Activated T-helper 1 cell treated with anti-CD3 and anti-CD28 coated beads, Interleukin-2, amount 50 U/mL, for 16 hours (primary cell): ENCODE data around the gene AGBL4.

Experiments used
- DNase-seq, 2 donors: peaks; one replicate each; pipeline ENCODE4 v3.0.0-alpha.2; 2020; ENCODE audit warnings: low read depth in 1 of 2, low spot score in 1 of 2

Gene AGBL4

DNA sequence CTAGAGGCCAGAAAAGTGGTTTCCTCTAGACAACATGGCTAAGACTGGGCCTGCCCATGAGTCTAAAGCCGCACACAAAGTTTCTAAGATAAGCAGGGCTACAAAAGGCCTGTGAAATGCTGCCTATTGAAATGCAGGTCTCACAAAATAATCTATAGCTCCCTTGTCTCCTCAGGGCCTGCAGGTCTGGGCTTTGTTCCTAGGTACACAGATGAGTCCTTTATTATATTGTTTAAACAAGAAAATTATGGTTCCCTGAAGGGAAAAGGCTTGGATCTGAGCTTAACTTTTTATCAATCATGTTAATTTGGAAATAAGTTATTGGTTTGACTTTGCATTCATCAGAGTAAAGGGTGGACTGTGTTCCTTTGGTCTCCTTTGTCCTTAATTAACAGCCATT, 833.6 kb downstream of the AGBL4 start:
- no peak for DNase-seq

DNA sequence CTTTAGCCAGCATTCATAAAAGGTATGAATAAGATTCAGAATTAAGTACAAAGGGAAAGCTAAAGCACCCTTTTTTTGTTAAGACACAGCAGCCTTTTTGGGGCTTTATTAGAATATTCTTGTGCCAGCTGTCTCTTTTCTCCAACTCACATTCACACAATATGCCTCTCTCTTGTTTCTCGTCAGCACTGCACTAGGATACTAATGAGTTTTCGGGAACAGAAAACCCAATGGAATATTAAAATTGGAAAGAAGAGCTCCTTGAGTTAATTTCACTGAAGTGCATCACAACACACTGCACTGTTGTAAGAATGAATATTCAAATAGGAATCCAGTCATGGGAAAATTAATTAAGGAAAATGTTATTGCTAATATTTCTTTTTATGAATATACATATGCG, 836.7 kb downstream of the AGBL4 start:
- no peak for DNase-seq

DNA sequence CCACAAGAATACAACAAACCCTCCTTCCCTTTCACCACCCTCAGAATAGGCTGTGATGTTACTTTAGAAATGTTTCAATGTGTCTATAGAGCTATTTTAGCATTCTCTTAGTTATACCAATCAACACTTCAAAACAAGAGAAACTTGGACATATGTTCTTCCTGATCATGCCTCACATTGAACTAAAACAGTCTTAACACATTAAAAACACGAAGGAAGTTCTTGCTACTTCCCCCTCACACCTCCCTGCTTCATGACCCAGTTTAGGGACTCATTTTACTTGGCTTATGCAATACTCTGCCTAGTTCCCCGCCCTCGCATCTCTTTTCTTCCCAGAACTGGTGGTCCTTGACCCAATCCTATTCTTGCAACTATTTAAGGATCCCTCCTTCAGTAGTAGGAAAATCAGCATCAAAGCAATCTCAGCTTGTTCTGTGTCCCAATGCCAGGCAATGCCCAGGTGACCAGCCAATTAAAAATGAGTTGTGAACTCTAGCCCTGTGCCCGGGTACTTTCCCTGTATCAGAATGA, 838.2 kb downstream of the AGBL4 start:
- no peak for DNase-seq

GRCh38 chr1:49183489-49183888, 840.3 kb downstream of the AGBL4 start:
- DNase-seq = no peak

DNA sequence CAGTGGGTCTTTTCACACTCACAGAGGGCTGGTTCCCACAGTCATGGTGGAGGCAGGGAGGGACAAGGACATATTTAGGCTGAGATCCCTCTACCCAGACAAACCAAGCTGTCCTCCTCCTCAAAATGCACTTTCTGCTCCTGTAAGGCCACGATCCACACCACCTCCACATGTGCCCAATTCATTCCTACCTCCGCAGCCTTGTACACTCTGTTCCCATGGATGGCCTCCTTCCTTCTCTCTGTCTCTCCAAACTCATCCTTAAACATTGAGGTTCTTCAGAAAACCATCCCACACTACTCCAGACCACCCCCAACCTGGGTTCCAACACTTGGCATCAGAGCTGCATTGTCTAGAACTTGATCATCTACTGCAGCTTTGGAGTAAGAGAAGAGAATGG, 842.7 kb downstream of the AGBL4 start:
- no peak for DNase-seq

DNA sequence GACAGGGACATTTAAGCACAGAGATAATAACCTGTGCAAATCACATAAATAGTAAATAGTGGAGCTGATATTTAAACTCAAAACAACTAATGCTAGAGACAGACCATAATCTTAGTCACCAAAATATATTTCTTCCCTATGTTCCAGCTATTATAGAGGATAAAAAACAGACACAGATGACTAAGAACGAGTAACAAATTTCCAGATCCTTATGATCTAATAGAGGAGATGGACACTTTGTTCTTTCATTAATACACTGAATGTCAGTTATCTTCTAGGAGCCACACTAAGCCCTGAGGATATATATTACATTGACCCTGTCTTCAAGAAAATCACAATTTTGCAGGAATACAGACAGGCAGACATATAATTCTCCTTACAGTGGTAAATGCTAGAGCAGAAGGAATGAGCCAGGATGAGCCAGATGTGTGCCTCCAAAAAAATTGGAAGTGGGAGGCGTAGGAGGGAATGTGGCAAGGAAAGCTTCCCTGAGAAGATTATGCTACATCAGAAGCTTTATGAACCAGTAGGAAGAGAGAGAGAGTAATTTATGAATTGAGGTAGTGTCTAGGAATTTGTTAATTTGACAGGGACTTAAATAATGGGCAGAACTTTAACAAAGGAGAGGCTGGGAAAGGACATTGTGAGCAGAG, 851.7 kb downstream of the AGBL4 start:
- DNase-seq = no peak

GRCh38 chr1:49166031-49166430, 857.7 kb downstream of the AGBL4 start:
- no peak for DNase-seq

DNA sequence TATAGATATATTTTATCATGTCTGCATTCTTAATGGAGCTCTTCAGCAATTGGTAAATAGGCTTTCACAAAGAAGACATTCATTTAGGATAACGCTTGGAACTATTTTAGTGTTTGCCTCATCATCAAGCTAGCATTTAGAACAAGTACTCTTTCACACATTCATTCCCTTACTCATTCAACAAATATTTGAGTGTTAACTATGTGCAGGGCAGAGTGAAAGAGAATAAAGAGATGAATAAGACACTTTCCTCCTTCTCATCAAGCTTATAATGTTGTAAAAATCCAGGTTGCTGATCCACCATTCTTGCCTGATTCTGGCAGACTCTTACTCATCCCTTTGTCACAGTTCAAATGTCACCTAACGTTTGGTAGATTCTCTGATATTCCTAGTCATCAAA, 860.7 kb downstream of the AGBL4 start:
- no peak for DNase-seq

- DNase-seq = no peak
Measured at GRCh38 chr1:49160677-49161076, 863.1 kb downstream of the AGBL4 start.

DNA sequence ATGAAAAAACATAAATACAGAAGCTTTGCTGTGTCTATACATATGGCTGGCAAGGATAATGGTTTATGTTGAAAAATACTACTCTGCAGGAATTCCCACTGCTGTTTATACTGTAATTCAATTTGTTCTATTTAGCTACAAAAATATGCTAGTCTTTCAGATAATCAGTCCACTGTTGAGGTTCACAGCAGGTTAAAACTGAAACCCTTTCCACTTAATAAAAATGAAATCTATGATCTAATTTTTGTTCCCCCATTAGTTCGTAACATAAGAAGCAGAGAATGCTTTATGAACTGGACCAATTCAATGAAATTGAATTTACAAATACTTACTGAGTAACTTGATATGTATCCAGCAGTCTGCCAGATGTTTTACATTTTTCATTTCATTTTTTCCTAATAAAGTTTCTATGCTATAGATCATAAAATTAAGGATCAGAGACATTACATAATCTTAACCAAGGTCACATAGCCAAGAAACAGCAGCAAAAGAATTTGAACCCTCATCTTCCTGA, 887.0 kb downstream of the AGBL4 start:
- DNase-seq = no peak

DNA sequence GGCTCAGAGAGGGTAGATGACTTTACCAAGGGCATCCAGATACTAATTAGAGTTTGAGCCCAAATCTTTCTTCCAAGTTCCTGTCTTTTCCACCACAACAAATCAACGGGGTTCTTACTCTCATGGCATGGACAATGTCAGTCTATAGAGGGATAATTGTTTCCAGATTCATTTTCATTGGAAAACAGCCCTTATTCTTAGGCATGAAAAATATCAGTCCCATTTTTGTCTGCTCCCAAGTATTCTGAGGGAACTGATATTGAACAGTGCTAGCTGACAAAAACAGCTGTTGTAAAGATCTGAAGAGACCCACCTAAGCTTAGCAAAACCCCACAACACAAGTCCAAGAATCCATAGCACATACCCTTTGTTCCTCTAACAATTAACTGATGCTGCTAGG, 898.0 kb downstream of the AGBL4 start:
- DNase-seq = no peak

DNA sequence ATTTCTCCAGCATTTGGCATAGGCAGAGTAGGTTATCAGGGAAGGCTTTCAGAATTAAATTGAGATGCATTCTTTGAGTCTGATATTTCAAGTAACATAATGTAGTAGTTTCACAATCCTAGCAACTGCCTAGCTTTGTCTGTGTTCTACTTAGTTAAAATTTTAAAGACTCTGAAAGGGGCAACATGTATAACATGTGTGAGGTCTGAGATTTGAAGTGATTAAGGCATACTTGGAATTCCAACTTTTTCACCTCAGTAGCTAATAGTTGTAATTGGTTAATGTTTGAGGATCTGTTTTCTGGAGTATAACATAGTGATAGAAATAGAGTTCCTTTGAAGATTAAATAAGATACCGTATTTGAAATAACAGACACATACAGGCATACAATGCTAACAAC, 911.8 kb downstream of the AGBL4 start:
- DNase-seq = no peak

GRCh38 chr1:49106445-49106844, 917.3 kb downstream of the AGBL4 start:
- DNase-seq = no peak

DNA sequence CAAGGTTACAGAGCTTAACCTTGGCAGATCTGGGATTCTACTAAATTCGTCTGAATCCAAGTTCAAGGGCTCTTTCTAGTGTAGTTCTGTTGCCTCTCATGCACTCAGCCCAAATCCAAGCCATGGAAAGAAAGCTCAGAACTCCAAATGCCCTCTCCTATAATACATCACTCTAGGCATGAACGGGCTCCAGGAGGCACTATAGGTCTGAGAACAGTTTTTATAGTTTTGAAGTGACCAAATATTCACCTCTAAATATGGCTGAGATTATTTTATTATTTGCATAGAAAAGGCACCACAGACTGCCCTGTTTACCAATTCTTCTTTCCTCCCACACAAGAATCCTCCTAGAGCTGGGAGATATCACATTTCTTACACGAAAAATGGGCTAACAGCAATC, 919.2 kb downstream of the AGBL4 start:
- no peak for DNase-seq

DNA sequence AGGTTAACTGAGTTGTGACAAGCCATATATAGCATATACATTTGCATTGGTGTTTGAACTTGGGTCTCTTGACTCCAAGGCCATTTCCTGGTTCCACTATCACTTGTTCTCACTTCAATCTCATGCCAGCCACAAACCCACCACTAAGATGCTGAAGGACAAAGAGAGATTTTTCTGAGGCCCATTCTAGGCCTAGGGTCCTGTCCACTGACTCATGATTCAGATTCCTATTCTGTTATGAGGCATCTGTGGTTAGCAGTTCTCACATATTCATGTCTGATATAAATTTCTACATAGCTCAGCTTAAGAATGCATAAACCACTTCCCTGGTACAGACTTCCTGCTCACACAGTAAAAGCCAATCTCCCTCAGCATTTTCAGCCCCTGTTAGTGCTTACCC, 921.0 kb downstream of the AGBL4 start:
- no peak for DNase-seq

DNA sequence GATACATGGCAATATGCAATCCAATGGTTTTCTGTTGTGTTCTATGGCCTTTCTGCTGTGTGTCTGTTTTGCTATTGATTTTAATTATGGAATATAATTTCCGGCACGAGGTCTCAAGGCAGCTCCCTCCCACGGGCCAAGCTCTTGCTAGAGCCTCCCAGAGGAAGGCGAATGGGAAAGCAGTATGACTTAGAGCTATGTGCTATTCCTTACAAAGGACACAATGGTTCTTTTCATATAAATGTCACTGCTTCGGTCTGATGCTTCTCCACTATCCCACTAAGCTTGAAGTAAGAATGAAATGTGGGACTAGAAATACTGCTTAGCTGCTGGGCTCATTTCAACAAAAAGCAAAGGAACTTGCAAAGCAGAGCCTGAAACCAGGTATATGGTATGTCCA, 924.9 kb downstream of the AGBL4 start:
- DNase-seq = no peak

GRCh38 chr1:49086327-49086726, 937.4 kb downstream of the AGBL4 start:
- DNase-seq = no peak

DNA sequence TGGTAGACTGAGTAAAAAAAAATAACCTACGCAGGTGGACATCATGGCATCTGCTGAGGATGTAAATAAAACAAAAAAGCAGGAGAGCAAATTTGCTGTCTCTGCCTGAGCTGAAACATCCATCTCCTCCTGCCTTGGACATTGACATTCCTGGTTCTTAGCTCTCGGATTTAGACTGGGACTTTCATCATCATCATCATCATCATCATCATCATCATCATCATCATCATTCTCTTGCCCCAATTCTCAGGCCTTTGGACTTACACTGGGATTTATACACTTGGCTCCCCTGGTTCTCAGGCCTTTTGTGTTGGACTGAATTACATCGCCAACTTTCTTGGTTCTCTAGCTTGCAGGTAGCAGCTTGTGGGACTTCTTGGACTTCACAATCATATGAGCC, 938.7 kb downstream of the AGBL4 start:
- DNase-seq = no peak

GRCh38 chr1:49060766-49061165, 963.0 kb downstream of the AGBL4 start:
- no peak for DNase-seq

GRCh38 chr1:49059087-49059486, 964.7 kb downstream of the AGBL4 start:
- no peak for DNase-seq

DNA sequence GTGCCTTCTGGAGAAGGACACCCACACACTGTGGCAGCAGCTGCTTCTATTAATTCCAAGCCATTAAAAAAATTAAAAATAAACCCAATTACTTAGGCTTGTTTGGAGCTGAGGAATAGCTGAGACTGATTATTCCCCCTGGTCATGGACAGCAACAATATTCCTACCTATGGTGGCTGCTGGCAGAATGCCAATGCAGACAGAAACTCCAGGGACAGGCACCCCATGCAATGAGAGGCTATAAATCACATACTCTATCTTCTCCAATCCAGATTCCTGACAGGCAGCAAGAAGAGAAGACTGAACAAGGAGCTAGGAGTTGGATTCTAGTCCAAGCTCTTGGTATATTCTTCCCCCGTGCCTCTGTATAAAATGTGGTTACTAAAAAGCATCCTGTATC, 971.7 kb downstream of the AGBL4 start:
- DNase-seq = no peak

DNA sequence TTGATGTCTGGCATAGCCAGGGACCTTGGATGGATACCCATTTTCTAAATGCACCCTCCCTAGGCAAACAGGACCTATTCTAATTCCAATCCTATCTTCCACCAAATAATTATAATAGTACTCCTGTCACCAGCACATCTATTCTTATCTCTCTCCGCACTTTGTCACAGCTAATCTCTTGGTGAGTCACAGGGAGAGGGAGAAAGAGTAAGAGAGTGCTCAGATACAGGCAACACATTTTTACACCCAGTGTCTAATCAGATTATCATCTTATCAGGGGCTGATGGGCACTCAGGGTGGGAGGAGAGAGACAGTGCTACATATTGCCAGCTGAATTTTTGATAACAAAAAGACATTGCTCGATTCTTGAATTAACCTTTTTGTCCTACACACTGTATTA, 972.1 kb downstream of the AGBL4 start:
- DNase-seq = no peak

DNA sequence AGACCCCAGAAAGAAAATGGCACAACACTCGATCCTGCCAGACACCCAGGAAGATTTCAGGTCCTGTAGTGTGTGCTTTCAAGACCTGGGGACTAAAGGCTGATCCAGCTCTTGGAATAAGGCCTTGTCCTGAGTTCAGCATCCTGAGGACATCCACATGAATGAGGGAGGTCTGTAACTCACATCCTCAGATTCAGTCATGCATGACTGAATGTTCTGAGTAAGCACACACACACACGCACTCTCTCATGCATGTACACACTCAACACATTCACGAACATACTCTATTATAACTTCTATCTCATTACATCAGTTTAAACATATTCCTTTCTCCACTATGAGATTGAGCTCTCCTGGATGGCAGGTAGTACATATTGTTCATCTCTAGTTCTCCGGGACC, 973.7 kb downstream of the AGBL4 start:
- no peak for DNase-seq
